ENCODE data around the gene CCDC187.

DNA sequence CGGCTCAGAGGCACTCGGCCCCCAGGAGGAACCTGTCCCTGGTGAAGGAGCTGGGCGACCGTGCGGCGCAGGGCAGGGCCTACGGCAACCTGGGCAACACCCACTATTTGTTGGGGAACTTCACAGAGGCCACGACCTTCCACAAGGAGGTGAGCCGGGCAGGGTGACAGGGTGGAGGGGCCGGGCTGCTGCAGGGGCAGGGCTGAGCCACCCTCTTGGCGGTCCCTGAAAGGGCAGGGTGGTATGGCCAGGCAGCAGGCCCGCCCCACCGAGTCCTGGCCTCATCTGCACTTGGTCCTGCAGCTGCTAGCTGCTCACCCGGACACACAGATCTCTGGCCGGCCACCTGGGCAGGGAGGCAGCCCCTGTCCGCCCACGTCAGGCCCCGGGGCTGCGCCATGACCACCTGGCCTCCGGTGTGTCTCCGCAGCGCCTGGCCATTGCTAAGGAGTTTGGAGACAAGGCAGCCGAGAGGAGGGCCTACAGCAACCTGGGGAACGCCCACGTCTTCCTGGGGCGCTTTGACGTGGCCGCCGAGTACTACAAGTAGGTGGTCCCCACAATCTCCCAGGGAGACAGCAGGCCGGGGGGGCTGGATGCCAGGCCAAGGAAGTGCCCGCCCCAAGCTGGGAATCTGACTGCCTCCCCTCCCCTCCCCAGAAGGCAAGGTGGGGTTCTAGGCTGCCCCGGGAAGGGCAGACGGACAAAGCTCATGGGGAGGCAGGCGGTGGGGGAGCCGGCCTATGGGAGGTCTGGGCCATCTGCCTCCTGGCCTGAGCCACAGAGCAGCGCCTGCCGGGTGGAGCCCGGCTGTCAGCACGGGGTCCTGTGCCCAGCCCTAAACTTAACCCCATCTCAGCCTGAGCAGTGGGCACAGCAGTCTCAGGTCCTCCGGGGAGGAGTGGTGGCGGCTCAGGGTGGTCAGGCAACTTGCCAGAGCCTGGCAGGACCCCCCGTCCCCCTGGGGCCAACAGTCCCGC lies 33.8 kb upstream of the CCDC187 start:
- TF ChIP-seq ZNF274 (IDR thresholded peaks at IDR 0.05; ENCODE audit: low read depth, low read length) (no peak), SUZ12 (IDR thresholded peaks at IDR 0.05; ENCODE audit: extremely low read depth, insufficient read depth, insufficient read length) (no peak), YY1 (IDR thresholded peaks at IDR 0.05; ENCODE audit: insufficient read depth, insufficient read length) (no peak)

All from NT2/D1 (cell line).